SK-N-SH treated with all-trans-retinoic acid at 6 μM for 48 hours (cell line): Measurements from ENCODE around the gene RRBP1.

Experiments used
- ARNTL ChIP-seq: fragments of 450-650 bp; formaldehyde crosslinking; IDR thresholded peaks from 2 replicates; pipeline ENCODE4 v1.5.0; 2020; ENCODE audit warnings: low read depth, mild to moderate bottlenecking, moderate library complexity, borderline replicate concordance
- CREB5 ChIP-seq: fragments of 250-450 bp; sonication (Bioruptor Pico); IDR thresholded peaks from 2 replicates; pipeline ENCODE4 v1.5.1; 2020; ENCODE audit warnings: low read depth, mild to moderate bottlenecking, moderate library complexity
- CSRNP3 ChIP-seq: fragments of 250-450 bp; sonication (Bioruptor Pico); IDR thresholded peaks from 2 replicates; pipeline ENCODE4 v1.5.1; 2021; ENCODE audit warnings: mild to moderate bottlenecking, moderate library complexity
- ESRRG ChIP-seq: fragments of 250-450 bp; sonication (Bioruptor Pico); IDR thresholded peaks from 2 replicates; pipeline ENCODE4 v1.6.1; 2021; ENCODE audit warnings: mild to moderate bottlenecking
- GLIS3 ChIP-seq: fragments of 250-450 bp; sonication (Bioruptor Pico); IDR thresholded peaks from 2 replicates; pipeline ENCODE4 v1.5.0; 2020; ENCODE audit warnings: mild to moderate bottlenecking, moderate library complexity
- OSR1 ChIP-seq: fragments of 250-450 bp; sonication (Bioruptor Pico); IDR thresholded peaks from 2 replicates; pipeline ENCODE4 v1.8.0; 2022; ENCODE audit warnings: moderate library complexity, mild to moderate bottlenecking, inconsistent platforms
- PATZ1 ChIP-seq: fragments of 250-450 bp; sonication (Bioruptor Pico); IDR thresholded peaks from 2 replicates; pipeline ENCODE4 v1.8.0; 2020; ENCODE audit warnings: mild to moderate bottlenecking, moderate library complexity, borderline replicate concordance
- RARB ChIP-seq: fragments of 250-450 bp; sonication (Bioruptor Pico); IDR thresholded peaks from 2 replicates; pipeline ENCODE4 v1.8.0; 2021; ENCODE audit warnings: mild to moderate bottlenecking, moderate library complexity
- TSHZ2 ChIP-seq: fragments of 250-450 bp; sonication (Bioruptor Pico); IDR thresholded peaks from 2 replicates; pipeline ENCODE4 v1.5.0; 2020; ENCODE audit warnings: mild to moderate bottlenecking, moderate library complexity
- ZFP30 ChIP-seq: fragments of 450-650 bp; formaldehyde crosslinking; IDR thresholded peaks from 2 replicates; pipeline ENCODE4 v1.5.0; 2022; ENCODE audit warnings: mild to moderate bottlenecking, moderate library complexity
- ZNF565 ChIP-seq: fragments of 450-650 bp; formaldehyde crosslinking; conservative IDR thresholded peaks from 2 replicates; pipeline ENCODE4 v1.5.0; 2020; ENCODE audit warnings: low read depth, mild to moderate bottlenecking, moderate library complexity
- ZNF70 ChIP-seq: fragments of 450-650 bp; formaldehyde crosslinking; IDR thresholded peaks from 2 replicates; pipeline ENCODE4 v1.5.0; 2020; ENCODE audit warnings: mild to moderate bottlenecking, moderate library complexity
- ZNF8 ChIP-seq: fragments of 450-650 bp; formaldehyde crosslinking; IDR thresholded peaks from 2 replicates; pipeline ENCODE4 v1.5.0; 2020; ENCODE audit warnings: mild to moderate bottlenecking, moderate library complexity

- TF ChIP-seq CSRNP3 (CRISPR knock-in tag) (no peak), ZNF565 (CRISPR knock-in tag) (no peak), CREB5 (CRISPR knock-in tag) (no peak), OSR1 (no peak), RARB (CRISPR knock-in tag) (no peak), PATZ1 (CRISPR knock-in tag) (no peak), ZFP30 (no peak), ARNTL (CRISPR knock-in tag) (no peak), ZNF70 (CRISPR knock-in tag) (no peak), TSHZ2 (no peak), GLIS3 (CRISPR knock-in tag) (no peak), ZNF8 (CRISPR knock-in tag) (no peak), ESRRG (CRISPR knock-in tag) (no peak)
Observed at GRCh38 chr20:17566345-17566744, 115.7 kb downstream of the RRBP1 start.
